A549 (cell line): ENCODE measurements around the gene MIPOL1. TPM values are rescaled to one million over a fixed set of nuclear protein-coding genes. Genes with fewer than 3 reads are reported as not detected.

ENCODE experiments used
- ATAC-seq, 2 experiments: fragments of 200-7000 bp in 1 of 2; fragments of >200 bp in 1 of 2; cut with Nextera tagmentation in 1 of 2; cut with Tn5 transposase in 1 of 2; 3 replicates each; pipeline versions ENCODE4 v1.8.0 to v1.9.1; 2018 to 2020; ENCODE audit warnings: mild to moderate bottlenecking in 1 of 2, moderate library complexity in 1 of 2
- CTCF ChIA-PET: fragments of 300-600 bp; sonication (Branson Sonifier 250); formaldehyde crosslinking; extraction: SDS; loops from one replicate; lab custom pipeline; 2021; ENCODE audit warnings: antibody characterized with exemption, inconsistent platforms; lab: Yijun Ruan, JAX
- POLR2A ChIA-PET: fragments of 350-600 bp; formaldehyde crosslinking; extraction: SDS; loops from one replicate; lab custom pipeline; 2021; ENCODE audit warnings: antibody characterized with exemption, inconsistent platforms; lab: Yijun Ruan, JAX
- DNase-seq, 2 experiments: peaks; one replicate each; pipeline versions ENCODE4 v3.0.0 to v3.0.0-alpha.2; 2011 to 2016; ENCODE audit warnings: low read depth in 1 of 2, low spot score in 1 of 2
- FAIRE-seq: peaks from 2 replicates; lab custom pipeline; 2011; peaks lifted over from hg19 to GRCh38; lab: Jason Lieb, UNC
- H3K27ac ChIP-seq, 2 experiments: fragments of >200 bp; sonication (Bioruptor Twin); formaldehyde crosslinking; 3 replicates each; pipeline ENCODE4 v1.5.1; 2016 to 2017
- H3K4me1 ChIP-seq: fragments of >200 bp; sonication (Bioruptor Twin); formaldehyde crosslinking; 3 replicates; pipeline ENCODE4 v1.6.1; 2016
- H3K4me2 ChIP-seq: fragments of >200 bp; sonication (Bioruptor Twin); formaldehyde crosslinking; 3 replicates; pipeline ENCODE4 v1.6.1; 2016
- H3K4me3 ChIP-seq: fragments of >200 bp; sonication (Bioruptor Twin); formaldehyde crosslinking; 3 replicates; pipeline ENCODE4 v1.5.1; 2016
- H3K9me3 ChIP-seq: fragments of >200 bp; sonication (Bioruptor Twin); formaldehyde crosslinking; 3 replicates; pipeline ENCODE4 v1.6.1; 2016
- BCL3 ChIP-seq: fragments of >200 bp; sonication (Bioruptor Twin); formaldehyde crosslinking; IDR thresholded peaks from 3 replicates; pipeline ENCODE4 v1.6.1; 2016
- CBX8 ChIP-seq: fragments of 200-600 bp; sonication (generic); IDR thresholded peaks from 2 replicates; pipeline ENCODE4 v1.6.1; 2016
- CHD4 ChIP-seq: fragments of 200-600 bp; sonication (generic); IDR thresholded peaks from 2 replicates; pipeline ENCODE4 v1.6.1; 2016; ENCODE audit warnings: antibody characterized with exemption, mild to moderate bottlenecking, borderline replicate concordance
- CTCF ChIP-seq: fragments of >200 bp; sonication (Bioruptor Twin); formaldehyde crosslinking; IDR thresholded peaks from 3 replicates; pipeline ENCODE4 v1.5.1; 2016
- E2F6 ChIP-seq: IDR thresholded peaks from 2 replicates; pipeline ENCODE4 v1.6.1; 2012; ENCODE audit warnings: low read depth, borderline replicate concordance
- EP300 ChIP-seq, 2 experiments: fragments of >200 bp; sonication (Bioruptor Twin); formaldehyde crosslinking; IDR thresholded peaks; 2 replicates in 1 of 2; 3 replicates in 1 of 2; pipeline ENCODE4 v1.6.1; 2016 to 2017
- FOSL2 ChIP-seq, 2 experiments: fragments of 450-650 bp in 1 of 2; fragments of >200 bp in 1 of 2; sonication (Bioruptor Twin) in 1 of 2; formaldehyde crosslinking; IDR thresholded peaks; 2 replicates each; pipeline versions ENCODE4 v1.5.0 to v1.6.1; 2016 to 2020; ENCODE audit warnings: mild to moderate bottlenecking in 1 of 2, moderate library complexity in 1 of 2
- HOXA7 ChIP-seq: fragments of 250-450 bp; sonication (Bioruptor Pico); IDR thresholded peaks from 2 replicates; pipeline ENCODE4 v1.5.0; 2020; ENCODE audit warnings: mild to moderate bottlenecking, moderate library complexity
- MAZ ChIP-seq: fragments of 150-350 bp; IDR thresholded peaks from 2 replicates; pipeline ENCODE4 v1.6.1; 2014; ENCODE audit warnings: antibody characterized with exemption, low read depth, low read length, borderline replicate concordance
- MYC ChIP-seq: IDR thresholded peaks from 2 replicates; pipeline ENCODE4 v1.6.1; 2012; ENCODE audit warnings: mild to moderate bottlenecking, inconsistent platforms, low read length, improper control_type of control experiment, borderline replicate concordance
- NFE2L2 ChIP-seq: fragments of 150-350 bp; conservative IDR thresholded peaks from 2 replicates; pipeline ENCODE4 v1.6.1; 2014; ENCODE audit warnings: low read length
- POLR2AphosphoS2 ChIP-seq: conservative IDR thresholded peaks from 2 replicates; pipeline ENCODE4 v1.6.1; 2012; ENCODE audit warnings: low read length, improper control_type of control experiment, inconsistent platforms
- RARB ChIP-seq: fragments of 250-450 bp; sonication (Bioruptor Pico); IDR thresholded peaks from 2 replicates; pipeline ENCODE4 v1.8.0; 2021; ENCODE audit warnings: mild to moderate bottlenecking, moderate library complexity
- RCOR1 ChIP-seq: fragments of 150-350 bp; IDR thresholded peaks from 2 replicates; pipeline ENCODE4 v1.6.1; 2014; ENCODE audit warnings: antibody characterized with exemption, low read length, low read depth
- RFX5 ChIP-seq: fragments of 450-650 bp; IDR thresholded peaks from 2 replicates; pipeline ENCODE4 v1.7.1; 2014; ENCODE audit warnings: antibody characterized with exemption, mild to moderate bottlenecking, moderate library complexity
- RNF2 ChIP-seq: fragments of 200-600 bp; sonication (generic); IDR thresholded peaks from 2 replicates; pipeline ENCODE4 v1.6.1; 2016; ENCODE audit warnings: low read depth, mild to moderate bottlenecking, antibody characterized with exemption, moderate library complexity, borderline replicate concordance
- SMC3 ChIP-seq: fragments of >200 bp; sonication (Bioruptor Twin); formaldehyde crosslinking; IDR thresholded peaks from 3 replicates; pipeline ENCODE4 v1.6.1; 2018; ENCODE audit warnings: inconsistent platforms
- TFCP2L1 ChIP-seq: fragments of 250-450 bp; sonication (Bioruptor Pico); IDR thresholded peaks from 2 replicates; pipeline ENCODE4 v1.5.0; 2021; ENCODE audit warnings: mild to moderate bottlenecking
- USF2 ChIP-seq: fragments of 450-650 bp; IDR thresholded peaks from 2 replicates; pipeline ENCODE4 v1.6.1; 2014; ENCODE audit warnings: antibody characterized with exemption
- ZFP36 ChIP-seq: fragments of 450-650 bp; IDR thresholded peaks from 2 replicates; pipeline ENCODE4 v1.6.1; 2014; ENCODE audit warnings: borderline replicate concordance; ENCODE audit not compliant: partially characterized antibody
- ZSCAN20 ChIP-seq: fragments of 250-450 bp; sonication (Bioruptor Pico); IDR thresholded peaks from 2 replicates; pipeline ENCODE4 v1.8.0; 2022; ENCODE audit warnings: mild to moderate bottlenecking, moderate library complexity
- WGBS: methylation state at CpG from one replicate; pipeline ENCODE4 v1.1.6; 2017; ENCODE audit errors: missing lambda C conversion rate; 5-methylcytosine and 5-hydroxymethylcytosine counted together
- polyA plus RNA-seq, 4 experiments: library from polyadenylated mRNA; depleted of rRNA in 3 of 4; stranded (reverse); fragments of >200 nt; fragmentation: RNase III in 1 of 4; extraction: RNeasy Plus Mini Kit Qiagen cat#74134 plus additional on column Dnase treatment in 1 of 4; gene quantifications; 2 replicates in 3 of 4; 3 replicates in 1 of 4; pipeline ENCODE4 v1.2.3, GENCODE V29; 2011 to 2017
- TF ChIP-seq, protein P1 (sequence below): fragments of 250-450 bp; sonication (Bioruptor Pico); IDR thresholded peaks from 2 replicates; pipeline ENCODE4 v1.5.0; 2020; ENCODE audit warnings: low read depth, mild to moderate bottlenecking, moderate library complexity
- TF ChIP-seq, protein P2 (sequence below): fragments of >200 bp; sonication (Bioruptor Twin); formaldehyde crosslinking; IDR thresholded peaks from 2 replicates; pipeline ENCODE4 v1.6.1; 2016
- TF ChIP-seq, protein P3 (sequence below): IDR thresholded peaks from 2 replicates; pipeline ENCODE4 v1.6.1; 2012

The MIPOL1 gene
- polyA plus RNA-seq, 2 of the 4 experiments (the other 2 are of a cell fraction), result 5.2 to 13.4 TPM

DNA sequence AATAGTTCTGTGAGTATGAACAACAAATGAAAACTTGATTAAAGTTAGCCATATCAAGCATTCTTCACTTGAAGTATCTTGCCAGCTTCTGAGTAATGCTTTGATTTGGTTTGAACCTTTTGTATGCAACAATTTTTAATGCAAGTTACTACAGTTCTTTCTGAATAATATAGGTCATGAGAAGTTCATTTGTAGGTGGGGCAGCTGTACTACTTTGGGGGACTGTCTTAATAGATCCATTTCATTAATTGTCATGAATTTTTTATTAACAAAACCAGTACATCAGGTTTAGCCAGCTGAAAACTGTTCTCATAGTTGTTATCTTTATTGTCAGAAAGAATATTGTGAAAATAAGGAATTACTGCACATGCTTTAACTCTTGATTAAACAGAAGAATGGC lies 254.6 kb downstream of the MIPOL1 start:
- no peaks in the 10 kb centered on the region for H3K4me1 ChIP-seq
- TF ChIP-seq, protein P1, sequence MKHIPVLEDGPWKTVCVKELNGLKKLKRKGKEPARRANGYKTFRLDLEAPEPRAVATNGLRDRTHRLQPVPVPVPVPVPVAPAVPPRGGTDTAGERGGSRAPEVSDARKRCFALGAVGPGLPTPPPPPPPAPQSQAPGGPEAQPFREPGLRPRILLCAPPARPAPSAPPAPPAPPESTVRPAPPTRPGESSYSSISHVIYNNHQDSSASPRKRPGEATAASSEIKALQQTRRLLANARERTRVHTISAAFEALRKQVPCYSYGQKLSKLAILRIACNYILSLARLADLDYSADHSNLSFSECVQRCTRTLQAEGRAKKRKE, result no peak
- TF ChIP-seq MYC (no peak), CHD4 (no peak), NFE2L2 (no peak), EP300 (IDR thresholded peaks at IDR 0.05) (no peak), E2F6 (no peak), HOXA7 (no peak), POLR2AphosphoS2 (no peak), MAZ (no peak), RCOR1 (no peak), ZFP36 (no peak), BCL3 (no peak), USF2 (no peak), CBX8 (no peak)
- TF ChIP-seq, protein P2, sequence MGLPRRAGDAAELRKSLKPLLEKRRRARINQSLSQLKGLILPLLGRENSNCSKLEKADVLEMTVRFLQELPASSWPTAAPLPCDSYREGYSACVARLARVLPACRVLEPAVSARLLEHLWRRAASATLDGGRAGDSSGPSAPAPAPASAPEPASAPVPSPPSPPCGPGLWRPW, result no peak
- no peak for FAIRE-seq
- POLR2A ChIA-PET, result no interaction called here
- no peaks in the 10 kb centered on the region for H3K9me3 ChIP-seq
- no peak for ATAC-seq
- no peak overlapping the region for H3K4me3 ChIP-seq
- CTCF ChIA-PET, result no interaction called here
- no peak overlapping the region for H3K4me2 ChIP-seq
- H3K27ac ChIP-seq, result no peak overlapping the region
- DNase-seq, result no peak

- ATAC-seq (no peak), FAIRE-seq (no peak), DNase-seq (no peak)
- WGBS, result 81% methylated on average over 1 of the region's 1 CpG
- no peak overlapping the region for H3K27ac ChIP-seq
- no peak overlapping the region for H3K4me2 ChIP-seq
- CTCF ChIA-PET, result interaction anchor here (1.1 kb wide), 1 partner anchor 56 kb away, joined by 3 read pairs; no protein-coding TSS in a partner anchor
- POLR2A ChIA-PET, result no interaction called here
- TF ChIP-seq, protein P3, sequence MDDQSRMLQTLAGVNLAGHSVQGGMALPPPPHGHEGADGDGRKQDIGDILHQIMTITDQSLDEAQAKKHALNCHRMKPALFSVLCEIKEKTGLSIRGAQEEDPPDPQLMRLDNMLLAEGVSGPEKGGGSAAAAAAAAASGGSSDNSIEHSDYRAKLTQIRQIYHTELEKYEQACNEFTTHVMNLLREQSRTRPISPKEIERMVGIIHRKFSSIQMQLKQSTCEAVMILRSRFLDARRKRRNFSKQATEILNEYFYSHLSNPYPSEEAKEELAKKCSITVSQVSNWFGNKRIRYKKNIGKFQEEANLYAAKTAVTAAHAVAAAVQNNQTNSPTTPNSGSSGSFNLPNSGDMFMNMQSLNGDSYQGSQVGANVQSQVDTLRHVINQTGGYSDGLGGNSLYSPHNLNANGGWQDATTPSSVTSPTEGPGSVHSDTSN, result no peak
- TF ChIP-seq EP300 (IDR thresholded peaks at IDR 0.05), result no peak
- no peak for TF ChIP-seq FOSL2 (IDR thresholded peaks at IDR 0.05)
- TF ChIP-seq FOSL2 (CRISPR knock-in tag; IDR thresholded peaks at IDR 0.05), result no peak
- no peak for TF ChIP-seq HOXA7
- no peak for TF ChIP-seq MAZ
- no peak for TF ChIP-seq TFCP2L1 (CRISPR knock-in tag)
- TF ChIP-seq SMC3, result no peak
- no peak for TF ChIP-seq RNF2
- TF ChIP-seq ZSCAN20 (CRISPR knock-in tag), result no peak
- TF ChIP-seq E2F6, result no peak
- no peak for TF ChIP-seq RARB (CRISPR knock-in tag)
- no peak for TF ChIP-seq RCOR1
- TF ChIP-seq MYC, result no peak
- TF ChIP-seq CTCF, result no peak
- TF ChIP-seq RFX5, result no peak
- no peaks in the 10 kb centered on the region for H3K9me3 ChIP-seq
- no peak overlapping the region for H3K4me3 ChIP-seq
- H3K4me1 ChIP-seq, result no peaks in the 10 kb centered on the region
Measured at GRCh38 chr14:37453985-37454384, 256.2 kb downstream of the MIPOL1 start.
